GM10248 (cell line): Measurements from ENCODE around the gene LRP5.
A peak's percentile ranks its signal among the peaks of the same experiment; 100 is the strongest.
"Not testable (repeated sequence)": the region's sequence is repeated elsewhere in the genome, so short reads cannot be mapped to it uniquely, and the experiment has no call there.

ENCODE experiments used
- CTCF ChIA-PET: fragments of 300-600 bp; sonication (Branson Sonifier 250); formaldehyde crosslinking; extraction: SDS; loops from one replicate; lab custom pipeline; 2021; ENCODE audit warnings: antibody characterized with exemption; lab: Yijun Ruan, JAX
- POLR2A ChIA-PET: fragments of 350-650 bp; sonication (Branson Sonifier 250); formaldehyde crosslinking; extraction: SDS; loops from one replicate; lab custom pipeline; 2020; ENCODE audit warnings: antibody characterized with exemption; lab: Yijun Ruan, JAX
- DNase-seq: peaks from one replicate; pipeline ENCODE4 v3.0.0; 2012; ENCODE audit errors: extremely low spot score
- CTCF ChIP-seq: IDR thresholded peaks from 2 replicates; pipeline ENCODE4 v1.5.1; 2012; ENCODE audit warnings: mild to moderate bottlenecking, low read depth; ENCODE audit errors: extremely low read depth, missing control alignments, control extremely low read depth

Gene LRP5

GRCh38 chr11:68446046-68446725 lies 133.8 kb downstream of the LRP5 start:
- DNase-seq: no peak
- ChIA-PET POLR2A (no interaction called here), CTCF (interaction anchor here (0.9 kb wide), 2 partner anchors 11 to 148 kb away, joined by 3 read pairs; no protein-coding TSS in a partner anchor)
- no peak for TF ChIP-seq CTCF

- ChIA-PET POLR2A (no interaction called here), CTCF (interaction anchor here (0.9 to 1.5 kb wide), 3 partner anchors 9 to 149 kb away, joined by 3 to 8 read pairs (median 3); no protein-coding TSS in a partner anchor)
- peak; percentile 80 for TF ChIP-seq CTCF
- DNase-seq: peak; percentile 90
Observed at GRCh38 chr11:68447015-68447801, 134.8 kb downstream of the LRP5 start.

- CTCF ChIA-PET: interaction anchor here (1.0 to 1.5 kb wide), 4 partner anchors 9 to 190 kb away, joined by 3 to 8 read pairs (median 4); no protein-coding TSS in a partner anchor
- POLR2A ChIA-PET, DNase-seq: not testable (repeated sequence)
Observed at GRCh38 chr11:68447914-68448313, 135.5 kb downstream of the LRP5 start.

- no peak for TF ChIP-seq CTCF
- POLR2A ChIA-PET: no interaction called here
- no peak for DNase-seq
- CTCF ChIA-PET: interaction anchor here (1.0 to 2.1 kb wide), 5 partner anchors 8 to 191 kb away, joined by 3 to 8 read pairs (median 4); no protein-coding TSS in a partner anchor
Observed at GRCh38 chr11:68448604-68449011, 136.2 kb downstream of the LRP5 start.

GRCh38 chr11:68449951-68450350 lies 137.6 kb downstream of the LRP5 start:
- ChIA-PET CTCF (interaction anchor here (2.0 to 2.1 kb wide), 2 partner anchors 113 to 152 kb away, joined by 4 to 5 read pairs; no protein-coding TSS in a partner anchor), POLR2A (no interaction called here)
- no peak for DNase-seq
- no peak for TF ChIP-seq CTCF

- DNase-seq: no peak
- CTCF ChIA-PET: interaction anchor here (2.0 kb wide), 1 partner anchor 114 kb away, joined by 4 read pairs; no protein-coding TSS in a partner anchor
- no peak for TF ChIP-seq CTCF
- POLR2A ChIA-PET: no interaction called here
Observed at GRCh38 chr11:68450711-68451110, 138.3 kb downstream of the LRP5 start.

GRCh38 chr11:68454767-68455166 lies 142.4 kb downstream of the LRP5 start:
- no peak for TF ChIP-seq CTCF
- CTCF ChIA-PET: interaction anchor here (0.9 kb wide), 1 partner anchor 14 kb away, joined by 3 read pairs; no protein-coding TSS in a partner anchor
- DNase-seq: no peak
- POLR2A ChIA-PET: no interaction called here
